ENCODE data around the gene TLE1.
"Not testable (repeated sequence)": the region's sequence is repeated elsewhere in the genome, so short reads cannot be mapped to it uniquely, and the experiment has no call there.

TLE1 gene

GRCh38 chr9:81599837-81600236 is 89.5 kb downstream of the TLE1 start:
- DNase-seq, result no peak

GRCh38 chr9:81598811-81599210 is 90.5 kb downstream of the TLE1 start:
- DNase-seq, result no peak

GRCh38 chr9:81598123-81598497 is 91.2 kb downstream of the TLE1 start:
- DNase-seq, result no peak

GRCh38 chr9:81597419-81598122 is 91.8 kb downstream of the TLE1 start:
- DNase-seq, result no peak

GRCh38 chr9:81596679-81597418 is 92.5 kb downstream of the TLE1 start:
- DNase-seq, result no peak

GRCh38 chr9:81595887-81596543 is 93.3 kb downstream of the TLE1 start:
- peak in 1 of 2 experiments; percentile 1 for DNase-seq

- not testable (repeated sequence) for DNase-seq
Observed at GRCh38 chr9:81595293-81595692, 94.1 kb downstream of the TLE1 start.

GRCh38 chr9:81594415-81594814 is 94.9 kb downstream of the TLE1 start:
- DNase-seq, result no peak

GRCh38 chr9:81592887-81593266 is 96.5 kb downstream of the TLE1 start:
- no peak for DNase-seq

- DNase-seq, result no peak
Observed at GRCh38 chr9:81591791-81592190, 97.6 kb downstream of the TLE1 start.

GRCh38 chr9:81590688-81591087 is 98.7 kb downstream of the TLE1 start:
- no peak for DNase-seq

GRCh38 chr9:81589819-81590218 is 99.5 kb downstream of the TLE1 start:
- no peak for DNase-seq

- no peak for DNase-seq
Observed at GRCh38 chr9:81589392-81589791, 100.0 kb downstream of the TLE1 start.

- DNase-seq, result peak in 1 of 2 experiments; percentile 3
Observed at GRCh38 chr9:81588148-81588871, 101.0 kb downstream of the TLE1 start.

- DNase-seq, result no peak
Observed at GRCh38 chr9:81586786-81587185, 102.6 kb downstream of the TLE1 start.

GRCh38 chr9:81585191-81585763 is 104.1 kb downstream of the TLE1 start:
- DNase-seq, result no peak

- no peak for DNase-seq
Observed at GRCh38 chr9:81584099-81584498, 105.2 kb downstream of the TLE1 start.

- DNase-seq, result no peak
Observed at GRCh38 chr9:81581986-81582385, 107.4 kb downstream of the TLE1 start.

- DNase-seq, result no peak
Observed at GRCh38 chr9:81579381-81579780, 110.0 kb downstream of the TLE1 start.

GRCh38 chr9:81578606-81579005 is 110.7 kb downstream of the TLE1 start:
- DNase-seq, result no peak

- no peak for DNase-seq
Observed at GRCh38 chr9:81575956-81576355, 113.4 kb downstream of the TLE1 start.

- DNase-seq, result no peak
Observed at GRCh38 chr9:81574405-81574804, 114.9 kb downstream of the TLE1 start.

All from NCI-H1930 (cell line).